Neural cell (in vitro differentiated cells): ENCODE measurements around the gene SAMD4A.

Experiments used
- CTCF ChIP-seq: fragments of 450-650 bp; IDR thresholded peaks from 2 replicates; pipeline ENCODE4 v1.5.1; 2014; ENCODE audit warnings: antibody characterized with exemption, mild to moderate bottlenecking, moderate library complexity; ENCODE audit not compliant: poor library complexity, severe bottlenecking
- EZH2 ChIP-seq: fragments of 200-600, 300-800 bp; shearing (Covaris generic), sonication (generic); IDR thresholded peaks from 2 replicates; pipeline ENCODE4 v1.6.1; 2014; ENCODE audit warnings: antibody characterized with exemption, low read length, borderline replicate concordance, mild to moderate bottlenecking; ENCODE audit not compliant: insufficient read depth, poor library complexity, severe bottlenecking
- REST ChIP-seq: IDR thresholded peaks from 2 replicates; pipeline ENCODE4 v1.6.1; 2012; ENCODE audit warnings: borderline replicate concordance
- SMC3 ChIP-seq: fragments of 450-650 bp; conservative IDR thresholded peaks from 2 replicates; pipeline ENCODE4 v1.6.1; 2014; ENCODE audit warnings: antibody characterized with exemption, mild to moderate bottlenecking, moderate library complexity; ENCODE audit not compliant: poor library complexity

GRCh38 chr14:54797556-54797955 is 230.6 kb downstream of the SAMD4A start:
- TF ChIP-seq CTCF, result no peak
- no peak for TF ChIP-seq EZH2
- TF ChIP-seq REST, result no peak
- TF ChIP-seq SMC3, result no peak
